Suprapubic skin (tissue), 4 donors: Measurements from ENCODE around the gene INAFM2. TPM values are rescaled to one million over a fixed set of nuclear protein-coding genes. Genes with fewer than 3 reads are reported as not detected.

ENCODE experiments used
- DNase-seq, 2 donors: peaks; one replicate each; pipeline ENCODE4 v3.0.0-alpha.2; 2019; ENCODE audit warnings: low spot score in 2 of 2
- H3K27ac ChIP-seq: fragments of 200-600 bp; sonication (generic); one replicate; pipeline ENCODE4 v1.5.1; 2019
- H3K27me3 ChIP-seq: fragments of 200-600 bp; sonication (generic); one replicate; pipeline ENCODE4 v1.5.1; 2019
- H3K36me3 ChIP-seq: fragments of 200-600 bp; sonication (generic); one replicate; pipeline ENCODE4 v1.5.1; 2019
- H3K4me1 ChIP-seq: fragments of 200-600 bp; sonication (generic); one replicate; pipeline ENCODE4 v1.5.1; 2019
- H3K4me3 ChIP-seq: fragments of 200-600 bp; sonication (generic); one replicate; pipeline ENCODE4 v1.5.1; 2019; ENCODE audit warnings: mild to moderate bottlenecking
- H3K9me3 ChIP-seq: fragments of 200-600 bp; sonication (generic); one replicate; pipeline ENCODE4 v1.5.1; 2019
- EP300 ChIP-seq: sonication (generic); formaldehyde crosslinking; IDR thresholded peaks from one replicate; pipeline ENCODE4 v1.6.1; 2017; ENCODE audit warnings: antibody characterized with exemption
- POLR2A ChIP-seq, 2 donors: fragments of 450-650 bp; IDR thresholded peaks; one replicate each; pipeline ENCODE4 v1.6.1; 2017; ENCODE audit warnings: antibody characterized with exemption in 2 of 2, mild to moderate bottlenecking in 2 of 2, moderate library complexity in 2 of 2
- POLR2AphosphoS5 ChIP-seq, 3 donors: sonication (generic); formaldehyde crosslinking; IDR thresholded peaks; one replicate each; pipeline ENCODE4 v1.6.1; 2017; ENCODE audit warnings: antibody characterized with exemption in 3 of 3
- WGBS: methylation state at CpG from one replicate; pipeline ENCODE4 v1.1.5; 2018; 5-methylcytosine and 5-hydroxymethylcytosine counted together
- total RNA-seq, 4 donors: library from RNA; depleted of rRNA; stranded (reverse); fragments of >200 nt; gene quantifications; one replicate each; pipeline ENCODE4 v1.1.0, GENCODE V29; 2016
- TF ChIP-seq, protein P1 (sequence below), 2 donors: fragments of 200-600 bp in 1 of 2; fragments of 450-650 bp in 1 of 2; sonication (generic) in 1 of 2; IDR thresholded peaks; one replicate each; pipeline ENCODE4 v1.5.1; 2016 to 2019; ENCODE audit warnings: antibody characterized with exemption in 2 of 2, mild to moderate bottlenecking in 1 of 2, moderate library complexity in 1 of 2

Gene INAFM2
- total RNA-seq, 4 donors from 2014 or later: 3.3 to 9.1 (median 6.1) TPM

DNA sequence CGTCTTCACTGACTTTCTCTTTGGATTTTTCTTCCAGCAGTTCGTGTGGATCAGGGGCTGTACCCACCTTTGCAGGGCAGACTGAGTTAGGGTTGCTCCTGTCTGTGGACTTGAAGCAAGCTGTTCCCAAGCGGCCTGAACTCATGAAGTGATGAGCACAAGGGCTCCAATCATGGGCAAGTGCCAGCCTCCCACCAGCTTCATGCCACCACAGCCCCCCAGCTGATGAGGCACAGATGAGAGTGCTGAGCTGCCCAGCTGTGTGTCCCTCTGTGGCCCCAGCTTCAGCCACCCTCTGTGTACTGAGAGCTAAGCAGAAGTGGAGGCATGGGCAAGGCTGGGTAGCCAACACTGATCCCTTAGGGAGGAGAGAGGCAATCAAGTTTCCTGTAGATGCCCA lies 12.5 kb upstream of the INAFM2 start:
- Histone ChIP-seq H3K9me3 (no peaks in the 10 kb centered on the region), H3K36me3 (no peaks in the 10 kb centered on the region), H3K27ac (no peak overlapping the region), H3K4me1 (peaks cover 11% of the 10 kb centered on the region), H3K4me3 (no peak overlapping the region), H3K27me3 (peaks cover 13% of the 10 kb centered on the region)
- no peak for DNase-seq
- WGBS: 62% methylated on average over 3 of the region's 3 CpGs
- TF ChIP-seq, protein P1, sequence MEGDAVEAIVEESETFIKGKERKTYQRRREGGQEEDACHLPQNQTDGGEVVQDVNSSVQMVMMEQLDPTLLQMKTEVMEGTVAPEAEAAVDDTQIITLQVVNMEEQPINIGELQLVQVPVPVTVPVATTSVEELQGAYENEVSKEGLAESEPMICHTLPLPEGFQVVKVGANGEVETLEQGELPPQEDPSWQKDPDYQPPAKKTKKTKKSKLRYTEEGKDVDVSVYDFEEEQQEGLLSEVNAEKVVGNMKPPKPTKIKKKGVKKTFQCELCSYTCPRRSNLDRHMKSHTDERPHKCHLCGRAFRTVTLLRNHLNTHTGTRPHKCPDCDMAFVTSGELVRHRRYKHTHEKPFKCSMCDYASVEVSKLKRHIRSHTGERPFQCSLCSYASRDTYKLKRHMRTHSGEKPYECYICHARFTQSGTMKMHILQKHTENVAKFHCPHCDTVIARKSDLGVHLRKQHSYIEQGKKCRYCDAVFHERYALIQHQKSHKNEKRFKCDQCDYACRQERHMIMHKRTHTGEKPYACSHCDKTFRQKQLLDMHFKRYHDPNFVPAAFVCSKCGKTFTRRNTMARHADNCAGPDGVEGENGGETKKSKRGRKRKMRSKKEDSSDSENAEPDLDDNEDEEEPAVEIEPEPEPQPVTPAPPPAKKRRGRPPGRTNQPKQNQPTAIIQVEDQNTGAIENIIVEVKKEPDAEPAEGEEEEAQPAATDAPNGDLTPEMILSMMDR (IDR thresholded peaks at IDR 0.05): no peak
- TF ChIP-seq POLR2AphosphoS5 (IDR thresholded peaks at IDR 0.05) (no peak), EP300 (no peak), POLR2A (IDR thresholded peaks at IDR 0.05) (no peak)

DNA sequence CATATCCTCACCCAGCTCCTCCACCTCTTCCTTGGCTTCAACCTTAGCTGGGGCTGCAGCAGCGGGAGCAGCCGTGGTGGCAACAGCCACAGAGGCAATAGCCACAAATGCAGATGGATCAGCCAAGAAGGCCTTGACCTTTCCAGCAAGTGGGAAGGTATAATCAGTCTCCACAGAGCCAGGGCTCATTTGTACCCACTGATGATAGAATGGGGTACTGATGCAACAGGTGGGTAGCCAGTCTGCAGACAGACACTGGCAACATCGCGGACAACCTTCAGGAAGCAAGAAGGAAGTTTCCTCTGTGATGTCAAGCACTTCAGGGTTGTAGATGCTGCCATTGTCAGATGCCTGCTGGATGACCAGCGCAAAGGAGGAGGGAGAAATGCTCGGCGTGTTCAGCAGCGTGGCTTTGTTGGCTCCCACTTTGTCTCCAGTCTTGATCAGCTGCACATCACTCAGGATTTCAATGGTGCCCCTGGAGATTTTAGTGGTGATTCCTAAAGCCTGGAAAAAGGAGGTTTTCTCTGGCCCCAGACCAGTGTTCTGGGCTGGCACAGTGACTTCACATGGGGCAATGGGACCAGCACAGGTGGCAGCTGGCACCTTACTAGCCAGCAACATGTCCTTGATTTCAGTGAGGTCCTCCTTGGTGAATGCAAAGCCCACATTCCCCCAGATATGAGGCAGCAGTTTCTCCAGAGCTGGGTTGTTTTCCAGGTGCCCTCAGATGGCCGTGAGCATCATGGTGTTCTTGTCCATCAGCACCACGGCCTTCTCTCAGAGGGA lies 10.9 kb upstream of the INAFM2 start:
- TF ChIP-seq EP300 (no peak), POLR2AphosphoS5 (IDR thresholded peaks at IDR 0.05) (no peak), POLR2A (IDR thresholded peaks at IDR 0.05) (no peak)
- TF ChIP-seq, protein P1 (IDR thresholded peaks at IDR 0.05): no peak
- DNase-seq: no peak
- peaks cover 11% of the 10 kb centered on the region for H3K4me1 ChIP-seq
- peaks cover 13% of the 10 kb centered on the region for H3K27me3 ChIP-seq
- WGBS: 88% methylated on average over 10 of the region's 10 CpGs
- no peaks in the 10 kb centered on the region for H3K9me3 ChIP-seq
- H3K36me3 ChIP-seq: no peaks in the 10 kb centered on the region
- H3K27ac ChIP-seq: no peak overlapping the region
- no peak overlapping the region for H3K4me3 ChIP-seq

- Histone ChIP-seq H3K36me3 (no peaks in the 10 kb centered on the region), H3K27ac (no peak overlapping the region), H3K27me3 (peaks cover 11% of the 10 kb centered on the region), H3K4me1 (peaks cover 11% of the 10 kb centered on the region), H3K4me3 (no peak overlapping the region), H3K9me3 (no peaks in the 10 kb centered on the region)
- WGBS: 35% methylated on average over 10 of the region's 10 CpGs
- DNase-seq: no peak
- TF ChIP-seq EP300: no peak
- no peak for TF ChIP-seq POLR2AphosphoS5 (IDR thresholded peaks at IDR 0.05)
- TF ChIP-seq POLR2A (IDR thresholded peaks at IDR 0.05): no peak
- TF ChIP-seq, protein P1 (IDR thresholded peaks at IDR 0.05): no peak
These were observed 9.7 kb upstream of the INAFM2 start for GRCh38 chr15:40313531-40314398.

DNA sequence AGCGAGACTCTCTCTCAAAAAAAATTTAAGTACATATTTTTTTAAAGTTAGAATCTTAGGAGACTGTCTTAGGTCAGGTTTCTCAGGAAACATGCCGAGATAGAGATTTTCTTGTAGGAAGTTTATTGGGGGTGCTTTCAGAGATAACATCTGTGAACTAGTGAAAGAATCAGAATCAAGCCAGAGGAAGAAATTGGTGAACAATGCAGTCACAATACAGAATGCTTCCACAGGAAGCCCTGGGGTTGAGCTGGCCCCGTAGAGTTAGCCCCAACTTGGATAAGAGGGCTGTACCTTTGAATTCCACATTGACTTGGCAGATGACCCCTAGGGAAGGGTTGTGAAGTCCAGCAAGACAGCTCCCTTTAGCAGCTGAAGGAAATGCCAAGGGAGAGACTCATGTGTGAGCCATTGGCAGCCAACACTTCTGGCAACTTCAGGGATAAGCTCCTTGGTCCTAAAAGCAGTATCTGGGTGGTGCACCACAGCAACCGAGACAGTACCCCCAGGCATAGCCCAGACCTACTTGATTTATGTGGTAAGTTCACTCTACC lies 8.7 kb upstream of the INAFM2 start:
- Histone ChIP-seq H3K27me3 (peaks cover 8% of the 10 kb centered on the region), H3K4me3 (no peak overlapping the region), H3K4me1 (peaks cover 11% of the 10 kb centered on the region), H3K36me3 (no peaks in the 10 kb centered on the region), H3K9me3 (no peaks in the 10 kb centered on the region), H3K27ac (no peak overlapping the region)
- no peak for DNase-seq
- WGBS: 65% methylated on average over 4 of the region's 4 CpGs
- TF ChIP-seq POLR2AphosphoS5 (IDR thresholded peaks at IDR 0.05) (no peak), POLR2A (IDR thresholded peaks at IDR 0.05) (no peak)

DNA sequence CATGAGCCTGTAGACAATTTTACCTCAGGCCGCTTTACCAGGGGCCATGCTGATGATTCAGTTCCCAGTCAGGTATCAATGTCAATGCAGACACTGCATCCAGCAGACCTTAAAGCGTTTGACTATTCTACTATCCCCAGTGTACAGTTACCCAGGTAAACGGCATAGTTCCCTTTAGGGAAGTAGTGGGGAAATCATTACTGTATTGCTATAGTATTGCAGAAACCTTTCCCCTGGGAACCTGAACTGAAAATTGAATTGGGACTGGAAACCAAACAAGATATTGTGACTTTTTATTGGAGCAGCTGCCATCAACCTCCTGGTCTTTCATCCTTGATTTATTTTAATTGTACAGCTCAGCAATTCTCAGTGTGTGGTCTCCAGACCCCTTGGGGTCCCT lies 6.6 kb upstream of the INAFM2 start:
- TF ChIP-seq, protein P1 (IDR thresholded peaks at IDR 0.05): no peak
- TF ChIP-seq POLR2AphosphoS5 (IDR thresholded peaks at IDR 0.05) (no peak), EP300 (no peak), POLR2A (IDR thresholded peaks at IDR 0.05) (no peak)
- Histone ChIP-seq H3K4me3 (no peak overlapping the region), H3K27me3 (peaks cover under 1% of the 10 kb centered on the region), H3K36me3 (no peaks in the 10 kb centered on the region), H3K27ac (no peak overlapping the region), H3K4me1 (peaks cover 13% of the 10 kb centered on the region), H3K9me3 (no peaks in the 10 kb centered on the region)
- WGBS: 84% methylated on average over 3 of the region's 3 CpGs
- DNase-seq: no peak
